ENCODE data around the gene MFRP. TPM values are rescaled to one million over a fixed set of nuclear protein-coding genes. Genes with fewer than 3 reads are reported as not detected.

The MFRP gene
- total RNA-seq, 2 donors from 2014 or later = not detected

DNA sequence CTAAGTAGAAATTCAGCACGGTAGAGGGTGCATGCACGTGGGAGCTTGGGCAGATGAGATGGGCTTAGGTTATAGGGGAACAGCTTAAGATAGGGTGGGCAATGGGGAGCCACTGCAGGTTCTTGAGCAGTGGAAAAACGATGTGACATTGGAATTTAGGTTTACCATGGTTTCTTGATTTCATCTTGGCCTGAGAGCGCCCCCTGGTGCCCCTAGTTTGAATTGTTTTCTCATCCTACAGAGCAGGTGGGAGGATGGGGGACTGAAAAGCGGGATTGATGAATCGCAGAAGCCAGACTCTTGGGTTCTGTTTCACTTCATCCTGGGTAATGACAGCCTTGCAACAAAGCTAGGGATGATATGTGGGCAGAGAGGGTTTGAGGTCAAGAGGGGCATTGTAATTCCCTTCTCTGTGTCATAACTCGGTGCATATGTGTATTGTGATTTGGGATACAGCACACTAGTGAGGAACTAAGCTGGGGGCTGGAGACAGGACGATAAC lies 22.9 kb downstream of the MFRP start:
- peak in 1 of 2 donors; percentile 85 for DNase-seq
- intact Hi-C loops (cut with DNase I, micrococcal nuclease) = loop anchor here in 1 of 2 donors (5.0 kb wide), 1 partner anchor 116 kb away; the partner anchor contains the start of gene CBL
- peak; percentile 40 for ATAC-seq

DNA sequence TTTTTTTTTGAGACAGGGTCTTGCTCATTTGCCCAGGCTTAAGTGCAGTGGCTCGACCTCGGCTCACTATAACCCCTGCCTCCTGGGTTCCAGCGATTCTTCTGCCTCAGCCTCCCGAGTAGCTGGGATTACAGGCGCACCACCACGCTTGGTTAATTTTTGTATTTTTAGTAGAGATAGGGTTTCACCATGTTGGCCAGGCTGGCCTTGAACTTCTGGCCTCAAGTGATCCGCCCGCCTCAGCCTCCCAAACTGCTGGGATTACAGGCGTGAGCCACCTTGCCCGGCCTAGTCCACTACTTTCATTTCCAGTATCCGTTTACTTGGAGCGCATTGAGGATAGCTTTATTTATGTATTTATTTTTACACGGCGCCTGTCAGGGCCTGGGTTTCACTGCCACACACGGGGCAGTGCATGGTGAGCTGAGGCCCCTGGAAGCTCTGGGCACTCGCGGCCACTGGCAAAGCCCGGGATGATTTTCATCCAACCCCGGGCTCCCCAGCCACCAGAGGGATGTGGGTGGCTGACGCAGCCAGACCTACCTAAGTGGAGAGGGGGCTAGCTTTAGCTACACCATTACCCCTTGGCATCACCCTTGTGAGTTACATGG lies 23.5 kb downstream of the MFRP start:
- no peak for DNase-seq
- intact Hi-C loops (cut with DNase I, micrococcal nuclease) = loop anchor here in 1 of 2 donors (5.0 kb wide), 1 partner anchor 116 kb away; the partner anchor contains the start of gene CBL
- no peak for ATAC-seq

DNA sequence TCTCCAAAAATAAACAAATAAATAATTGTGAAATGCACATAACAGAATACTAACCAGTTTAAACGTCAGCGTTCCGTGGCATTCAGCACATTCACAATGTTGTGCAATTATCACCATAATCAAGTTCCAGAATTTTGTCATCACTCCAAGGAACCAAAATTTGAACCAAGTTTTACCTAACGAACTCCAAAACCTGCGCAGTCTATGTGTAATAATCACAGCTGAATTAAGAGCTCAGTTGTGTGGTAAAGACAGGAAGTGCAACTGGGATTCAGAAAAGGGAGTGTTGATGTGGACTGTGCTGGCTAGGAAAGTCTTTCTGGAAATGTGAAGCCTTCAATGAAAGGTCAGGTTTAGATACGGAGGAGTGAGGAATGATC lies 24.2 kb downstream of the MFRP start:
- intact Hi-C loops (cut with DNase I, micrococcal nuclease) = loop anchor here in 1 of 2 donors (5.0 kb wide), 1 partner anchor 115 kb away; the partner anchor contains the start of gene CBL
- ATAC-seq = no peak
- DNase-seq = no peak

DNA sequence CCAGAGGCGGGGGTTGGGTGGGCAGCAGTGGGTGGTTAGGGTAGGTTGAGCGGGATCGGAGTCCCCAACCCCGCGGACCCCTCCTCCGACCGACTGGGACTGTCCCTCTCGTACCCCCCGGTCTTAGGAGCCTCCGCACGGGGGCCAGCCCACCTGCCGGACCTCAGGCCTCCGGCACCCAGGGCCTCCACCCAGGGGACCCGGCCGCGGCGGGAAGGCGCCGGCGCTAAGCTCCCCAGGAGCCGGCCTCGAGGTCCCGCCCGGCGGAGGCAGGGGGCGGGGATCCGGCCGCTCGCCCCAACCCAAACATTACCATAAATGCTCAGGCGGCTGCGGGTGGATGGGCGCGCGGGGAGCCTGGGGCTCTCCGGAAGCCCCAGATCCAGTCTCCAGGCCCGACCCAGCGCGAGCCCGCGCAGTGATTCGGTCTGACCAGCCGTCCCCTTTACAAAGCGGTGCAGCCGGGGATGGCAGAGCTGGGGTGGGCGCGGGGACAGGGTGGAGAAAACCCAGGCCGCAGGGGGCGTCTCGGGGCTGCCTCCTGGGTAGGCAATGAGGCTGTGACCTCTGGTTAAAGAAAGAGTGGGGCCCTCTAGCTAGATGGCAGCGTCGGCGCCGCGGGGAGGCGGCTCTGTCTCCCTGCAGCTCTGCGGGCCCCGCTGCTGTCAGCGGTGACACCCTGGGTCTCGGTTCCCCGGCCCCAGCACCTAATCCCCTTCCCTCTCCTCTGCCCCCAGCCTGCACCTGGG lies 25.6 kb downstream of the MFRP start:
- DNase-seq (peak in 1 of 2 donors; percentile 56), ATAC-seq (peak; percentile 53)
- intact Hi-C loops (cut with DNase I, micrococcal nuclease) = loop anchor here in 1 of 2 donors (5.0 kb wide), 1 partner anchor 114 kb away; the partner anchor contains the start of gene CBL

DNA sequence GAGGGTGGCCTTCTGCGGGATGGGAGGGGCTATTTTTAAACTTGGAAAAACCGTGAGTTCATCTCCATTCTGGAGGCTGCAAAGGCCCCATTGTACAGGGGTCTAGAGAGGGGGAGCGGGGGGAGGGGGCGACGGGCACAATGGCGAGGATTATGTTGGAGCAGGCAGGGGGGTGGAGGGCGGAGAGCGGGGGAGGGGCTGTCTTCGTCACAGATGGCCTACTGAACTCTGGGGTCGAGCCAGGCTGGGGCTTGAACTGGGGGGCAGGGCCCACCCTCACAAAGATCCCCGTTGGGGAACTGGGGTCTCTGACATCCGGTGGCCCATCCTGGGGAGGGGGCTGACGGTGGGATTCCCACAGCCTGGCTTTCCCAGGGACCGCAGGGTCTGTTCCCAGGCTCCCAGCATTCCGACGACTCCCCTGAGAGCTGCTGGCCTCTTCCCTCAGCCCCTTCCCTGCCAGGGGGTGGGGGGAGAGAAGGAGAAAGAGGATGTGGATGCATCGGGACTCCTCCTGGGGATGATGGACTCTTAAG lies 26.2 kb downstream of the MFRP start:
- intact Hi-C loops (cut with DNase I, micrococcal nuclease) = loop anchor here in 1 of 2 donors (5.0 kb wide), 1 partner anchor 113 kb away; the partner anchor contains the start of gene CBL
- DNase-seq = no peak
- no peak for ATAC-seq

DNA sequence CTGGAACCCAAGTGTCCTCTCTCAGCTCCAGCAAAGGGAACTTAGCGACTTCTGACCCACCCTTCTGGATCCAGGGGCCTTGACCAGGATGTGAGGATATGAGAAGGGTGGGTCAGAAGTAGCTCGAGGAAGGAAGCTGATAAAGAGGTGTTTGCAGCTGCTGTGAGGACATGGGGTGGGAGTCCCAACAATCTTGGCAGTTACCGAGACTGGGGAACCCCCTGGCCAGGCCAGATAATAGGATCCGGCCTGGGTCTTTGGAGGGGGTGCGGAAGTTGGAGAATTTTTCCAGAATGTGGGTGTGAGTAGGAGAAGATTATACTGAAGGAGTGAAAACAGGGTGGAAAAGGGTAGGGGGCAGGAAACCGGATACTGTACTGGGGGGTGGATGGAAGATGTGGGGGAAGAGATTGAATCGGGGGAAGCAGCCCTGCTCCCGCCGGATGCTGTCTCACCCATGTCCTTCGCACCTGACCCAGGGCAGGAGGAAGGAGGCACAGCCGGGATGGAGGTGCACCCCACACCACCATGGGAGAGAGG lies 26.7 kb downstream of the MFRP start:
- ATAC-seq = no peak
- intact Hi-C loops (cut with DNase I, micrococcal nuclease) = loop anchor here in 1 of 2 donors (5.0 kb wide), 1 partner anchor 112 kb away; the partner anchor contains the start of gene CBL
- no peak for DNase-seq

DNA sequence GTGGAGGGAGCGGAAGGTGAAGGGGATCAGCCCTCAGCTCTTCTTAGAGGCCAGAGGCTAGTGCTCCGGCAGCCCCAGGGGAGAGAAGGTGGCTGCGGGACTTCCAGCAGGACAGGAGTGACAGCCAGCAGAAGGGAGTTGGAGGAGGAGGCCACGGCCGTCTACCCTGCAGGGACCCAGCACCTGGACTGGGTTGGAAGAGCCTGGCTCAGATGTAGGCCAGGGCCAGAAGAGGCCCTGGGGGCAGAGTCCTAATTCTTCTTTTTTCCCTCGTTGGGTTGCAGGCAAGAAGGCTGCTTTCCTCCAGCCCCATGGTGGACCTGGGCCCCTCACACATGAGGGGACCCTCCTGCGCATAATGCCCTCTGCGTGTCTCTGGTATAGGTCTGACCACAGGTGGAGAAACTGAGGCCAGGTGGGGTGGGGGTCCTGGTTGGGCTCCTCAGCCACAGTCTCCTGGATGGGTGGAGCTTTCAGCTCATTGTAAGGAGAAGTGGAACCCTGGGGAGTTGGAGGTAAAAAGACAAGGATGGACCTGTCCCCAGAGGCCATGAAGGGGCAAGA lies 27.3 kb downstream of the MFRP start:
- ATAC-seq = no peak
- intact Hi-C loops (cut with DNase I, micrococcal nuclease) = no loop called here
- no peak for DNase-seq

DNA sequence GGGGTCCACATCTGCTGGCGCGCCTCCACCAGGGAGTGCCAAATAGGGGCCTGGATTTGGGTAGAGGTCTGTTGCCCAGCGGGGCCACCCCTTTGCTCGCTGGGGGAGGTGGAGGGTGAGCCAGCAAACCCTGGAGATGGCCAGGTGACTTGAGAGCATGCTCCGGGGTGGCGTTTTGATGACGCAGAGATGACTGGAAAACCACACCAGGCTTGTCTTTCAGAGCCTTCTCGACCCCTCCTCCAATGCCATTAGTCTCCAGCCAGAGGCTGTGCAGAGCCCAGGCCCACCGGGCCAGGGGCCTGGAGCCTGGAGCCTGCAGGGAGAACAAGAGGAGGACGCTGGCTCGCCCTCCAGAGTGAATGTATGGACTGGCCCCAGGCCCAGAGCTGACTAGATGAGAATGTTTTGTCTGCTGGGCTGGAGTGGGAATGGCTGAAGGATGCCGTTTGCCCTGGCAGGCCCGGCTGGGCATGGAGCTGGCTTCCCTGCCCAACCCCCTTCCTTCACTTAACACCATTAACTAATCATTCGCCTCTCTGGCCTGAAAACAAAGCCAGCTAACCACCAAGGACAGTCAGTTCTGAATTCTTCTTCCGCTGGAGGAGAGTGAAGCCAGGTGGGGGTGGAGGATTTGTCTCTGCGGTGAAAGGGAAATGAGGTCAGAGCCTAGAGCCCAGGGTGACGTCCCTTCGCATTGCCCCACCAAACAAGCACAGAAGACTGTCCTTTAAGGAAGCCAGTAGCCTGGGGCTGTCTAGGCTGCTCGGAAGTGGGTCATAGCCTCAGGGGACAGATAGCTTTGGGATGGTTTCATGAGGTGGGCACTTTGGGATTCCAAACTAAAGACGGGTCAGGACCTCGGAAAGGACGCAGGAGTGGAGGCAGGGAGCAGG lies 28.0 kb downstream of the MFRP start:
- intact Hi-C loops (cut with DNase I, micrococcal nuclease) = no loop called here
- DNase-seq (peak in 1 of 2 donors; percentile 64), ATAC-seq (no peak)

DNA sequence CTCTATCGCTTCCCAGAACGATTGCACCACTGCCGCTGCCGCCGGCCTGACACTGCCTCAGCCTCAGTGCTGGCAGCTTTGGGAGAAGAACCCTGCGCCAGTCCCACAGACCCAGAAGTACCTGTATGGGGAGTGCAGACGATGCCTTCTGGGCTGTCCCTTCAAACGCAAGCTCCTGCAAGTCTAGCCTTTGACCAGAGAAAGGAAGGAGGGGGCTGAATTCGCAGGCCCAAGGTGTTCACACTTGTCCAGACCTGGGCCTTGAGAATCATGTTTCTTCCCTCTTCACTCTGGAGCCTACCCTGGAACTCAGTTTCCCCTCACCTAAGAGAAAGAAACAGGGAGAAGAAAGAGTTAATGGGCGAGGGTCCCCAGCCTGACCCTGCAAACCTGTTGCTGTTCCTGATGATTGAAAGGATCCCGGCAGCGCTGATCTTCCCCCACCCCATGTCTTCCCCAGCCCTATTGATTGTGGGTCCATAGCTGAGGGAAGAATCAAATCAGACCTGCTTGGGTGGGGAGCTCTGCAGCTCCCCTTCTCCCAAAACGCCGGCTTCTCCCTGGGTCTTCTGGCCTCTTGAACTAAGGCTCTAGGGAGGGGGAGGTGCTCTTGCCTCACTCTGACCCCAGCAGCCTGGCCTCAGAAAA lies 28.8 kb downstream of the MFRP start:
- ATAC-seq (no peak), DNase-seq (no peak)
- intact Hi-C loops (cut with DNase I, micrococcal nuclease) = no loop called here

DNA sequence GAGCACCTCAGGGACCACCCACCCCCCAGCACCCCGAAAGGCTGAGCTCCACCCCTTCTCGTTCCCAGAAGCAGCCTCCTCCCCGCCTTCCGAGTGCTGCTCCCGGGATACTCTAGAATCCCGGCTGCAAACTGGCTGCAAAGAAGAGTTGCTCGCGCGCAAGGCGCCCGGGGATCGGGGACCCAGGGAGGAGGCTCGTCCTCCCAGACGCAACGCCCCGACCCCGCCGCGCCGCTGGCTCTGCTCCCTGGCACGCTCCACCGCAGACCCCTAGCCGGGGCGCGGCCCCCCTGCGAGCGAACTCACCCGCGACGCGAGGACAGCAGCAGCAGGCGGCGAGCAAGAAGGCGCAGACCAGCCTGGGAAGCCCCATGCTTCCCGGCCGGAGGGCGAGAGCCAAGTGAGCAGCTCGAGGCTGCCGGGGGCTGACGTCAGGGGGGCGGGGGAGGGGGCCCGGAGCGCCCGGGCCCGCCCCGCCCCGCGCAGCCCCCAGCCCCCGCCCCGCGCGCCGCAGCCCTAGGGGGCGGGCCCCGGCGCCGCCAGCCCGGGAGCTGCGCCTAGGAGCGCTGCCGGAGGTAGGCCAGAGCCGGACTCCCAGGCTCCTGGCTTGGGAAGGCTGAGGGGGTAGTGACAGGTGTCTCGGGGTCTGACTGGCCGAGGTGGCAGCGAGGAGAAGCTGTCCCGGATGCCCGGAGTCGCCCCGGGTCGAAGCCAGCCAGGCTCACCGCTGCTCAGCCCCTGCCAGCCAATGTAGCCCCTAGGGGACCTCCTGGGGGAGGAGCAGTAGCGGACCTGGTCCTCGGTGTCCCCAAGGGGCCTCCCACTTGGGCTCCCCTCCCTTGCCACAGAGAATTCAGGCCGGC lies 29.5 kb downstream of the MFRP start, which contains the start of gene MCAM:
Gene MCAM, minus strand, starts transcription at position 402 of the 863 bp plus-strand sequence. Its CDS starts 29 bp downstream, at position 373.
- ATAC-seq = no peak
- DNase-seq = no peak
- intact Hi-C loops (cut with DNase I, micrococcal nuclease) = no loop called here

DNA sequence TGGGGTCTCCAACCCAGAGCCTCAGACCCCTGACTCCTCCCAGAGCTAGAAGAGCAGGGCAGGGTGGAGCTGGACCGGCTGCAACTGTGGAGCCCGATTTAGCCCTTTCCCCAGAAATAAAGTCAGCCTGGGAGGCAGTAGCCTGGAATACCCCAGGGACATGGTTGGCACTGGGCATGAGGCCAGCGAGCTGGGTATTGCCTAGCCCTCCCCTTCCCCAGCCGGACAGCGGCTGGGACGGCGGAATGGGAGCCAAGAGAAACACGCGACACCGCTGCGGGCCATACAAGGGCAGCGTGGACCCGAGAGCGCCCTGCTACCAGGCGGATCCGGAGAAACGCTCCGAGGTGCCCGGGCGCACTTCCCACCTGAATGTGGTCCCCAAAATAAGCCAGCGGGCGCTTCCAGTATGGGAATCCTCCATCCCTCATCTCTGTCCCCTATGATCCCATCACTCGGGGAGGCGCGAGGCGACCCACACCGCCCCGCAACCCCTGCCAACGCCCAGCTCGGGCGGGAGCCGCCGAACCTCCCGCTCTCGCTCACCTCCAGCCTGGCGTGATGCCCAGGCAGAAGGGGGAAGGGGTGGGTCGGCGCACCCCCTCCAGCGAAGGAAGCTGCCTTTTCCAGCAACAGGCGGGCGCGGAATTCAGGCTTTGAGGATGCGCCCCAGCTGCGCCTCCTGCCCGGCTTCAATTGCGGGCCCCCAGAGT lies 30.3 kb downstream of the MFRP start:
- ATAC-seq (no peak), DNase-seq (peak; percentile 36 to 63)
- intact Hi-C loops (cut with DNase I, micrococcal nuclease) = no loop called here

DNA sequence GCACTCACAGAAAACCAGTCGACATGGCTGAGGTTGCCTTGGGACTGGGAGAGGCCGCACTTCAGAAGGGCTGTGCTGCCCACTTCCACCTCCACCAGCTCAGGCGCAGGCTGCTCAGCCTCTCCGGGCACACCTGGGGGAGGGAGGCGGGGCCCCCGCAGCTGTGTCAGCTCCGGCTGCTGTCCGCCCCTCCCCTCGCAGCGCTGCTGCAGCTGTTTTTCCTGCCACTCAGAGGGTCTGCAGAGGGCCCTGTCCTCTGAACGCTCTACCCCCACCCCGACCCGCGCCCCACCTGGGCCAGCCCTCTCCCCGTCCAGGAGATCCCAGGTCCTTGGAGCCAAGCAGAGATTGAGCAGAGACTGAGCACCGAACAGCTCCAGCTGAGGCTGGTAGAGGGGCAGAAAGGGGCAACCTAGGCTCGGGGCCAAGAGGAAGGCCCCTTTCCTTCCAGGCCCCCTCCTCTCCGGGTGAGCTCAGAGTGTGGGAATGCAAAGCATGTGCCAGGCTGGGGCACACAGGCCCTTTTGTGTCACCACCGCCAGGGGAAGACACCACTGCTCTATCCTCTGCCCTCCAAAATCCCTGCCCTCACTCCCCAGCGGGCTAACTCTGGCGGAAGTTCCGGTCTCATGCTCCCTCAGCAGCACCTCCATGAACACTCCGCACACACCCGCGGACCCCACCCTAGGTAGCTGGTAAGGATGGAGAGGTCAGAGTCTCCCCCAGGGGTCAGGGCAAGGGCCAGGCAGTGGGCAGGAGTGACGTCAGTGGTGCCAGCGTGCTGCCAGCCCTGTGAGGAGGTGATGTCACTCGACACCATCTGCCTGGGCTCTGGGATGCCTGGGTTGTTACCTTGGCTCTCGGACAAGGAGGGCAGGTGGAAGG lies 31.1 kb downstream of the MFRP start:
- ATAC-seq (peak; percentile 44), DNase-seq (peak in 1 of 2 donors; percentile 47)
- intact Hi-C loops (cut with DNase I, micrococcal nuclease) = no loop called here

DNA sequence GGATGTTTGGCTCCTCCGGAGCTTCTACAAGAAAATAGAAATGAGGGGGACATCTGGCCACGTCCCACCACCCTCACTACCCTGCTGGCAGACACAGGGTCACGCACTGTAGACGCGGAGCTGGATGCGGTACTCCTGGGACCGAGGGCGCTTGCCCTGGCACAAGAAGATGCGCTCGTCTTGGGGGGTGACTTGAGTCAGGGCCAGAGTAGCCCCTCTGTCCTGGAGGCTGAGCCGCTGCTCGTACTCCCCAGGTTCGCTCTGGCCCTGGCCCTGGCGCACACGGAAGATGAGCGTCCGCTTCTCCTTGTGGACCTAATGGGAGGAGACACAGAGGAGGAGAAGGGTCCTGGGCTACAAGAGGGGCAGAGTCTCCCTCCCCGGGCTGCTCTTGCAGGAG lies 31.8 kb downstream of the MFRP start:
- intact Hi-C loops (cut with DNase I, micrococcal nuclease) = no loop called here
- DNase-seq (no peak), ATAC-seq (no peak)

DNA sequence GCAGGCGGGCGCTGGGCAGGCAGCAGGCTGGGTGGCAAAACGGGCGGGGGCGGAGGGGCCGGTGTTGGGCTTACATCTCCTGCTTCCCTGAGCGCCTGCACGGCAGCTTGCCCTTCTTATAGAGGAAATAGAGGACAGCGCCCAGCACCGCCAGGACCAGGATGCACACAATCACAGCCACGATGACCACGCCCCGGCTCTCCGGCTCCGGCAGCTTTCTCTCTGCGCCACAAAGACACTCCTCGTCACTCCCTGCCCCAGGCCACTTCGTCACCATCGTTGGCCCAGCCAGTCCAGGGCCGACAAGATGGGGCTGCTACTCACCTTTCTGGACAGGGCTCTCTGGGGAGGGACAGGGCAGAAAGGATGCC lies 35.8 kb downstream of the MFRP start:
- DNase-seq (no peak), ATAC-seq (peak; percentile 67)
- intact Hi-C loops (cut with DNase I, micrococcal nuclease) = no loop called here

All from left colon (tissue), 2 donors.